ENCODE data around the gene RUFY1. TPM values are rescaled to one million over a fixed set of nuclear protein-coding genes. Genes with fewer than 3 reads are reported as not detected.
A peak's percentile ranks its signal among the peaks of the same experiment; 100 is the strongest.

RUFY1 gene
- polyA plus RNA-seq, 1 donor from 2014 or later, result 31.3 TPM

GRCh38 chr5:179610903-179611265, 60.5 kb downstream of the RUFY1 start:
- Histone ChIP-seq H3K4me3 (ENCODE audit: low read length) (no peak overlapping the region), H3K27ac (ENCODE audit: low read length) (no peak overlapping the region), H3K79me2 (replicated peaks; ENCODE audit: insufficient read depth, low read length) (no peaks in the 10 kb centered on the region), H3K9ac (ENCODE audit: low read length) (no peak overlapping the region), H4K20me1 (ENCODE audit: insufficient read depth) (peaks cover 20% of the 10 kb centered on the region), H2AFZ (ENCODE audit: low read depth, low read length) (no peak overlapping the region), H3K9me3 (ENCODE audit: low read length) (no peaks in the 10 kb centered on the region), H3K4me2 (ENCODE audit: low read length) (no peak overlapping the region), H3K27me3 (ENCODE audit: insufficient read depth, low read depth, low read length) (no peaks in the 10 kb centered on the region), H3K9me2 (ENCODE audit: insufficient read depth, low read length) (no peaks in the 10 kb centered on the region), H3K36me3 (ENCODE audit: insufficient read depth, low read length) (peaks cover 17% of the 10 kb centered on the region), H3F3A (ENCODE audit: insufficient read depth, low read length, poor library complexity, severe bottlenecking) (no peaks in the 10 kb centered on the region)
- TF ChIP-seq POLR2AphosphoS5 (IDR thresholded peaks at IDR 0.05) (peak; percentile 28), EP300 (conservative IDR thresholded peaks at IDR 0.05; ENCODE audit: poor library complexity, severe bottlenecking) (no peak), MXI1 (conservative IDR thresholded peaks at IDR 0.05; ENCODE audit: poor library complexity, severe bottlenecking) (no peak), REST (IDR thresholded peaks at IDR 0.05; ENCODE audit: borderline replicate concordance) (no peak)

DNA sequence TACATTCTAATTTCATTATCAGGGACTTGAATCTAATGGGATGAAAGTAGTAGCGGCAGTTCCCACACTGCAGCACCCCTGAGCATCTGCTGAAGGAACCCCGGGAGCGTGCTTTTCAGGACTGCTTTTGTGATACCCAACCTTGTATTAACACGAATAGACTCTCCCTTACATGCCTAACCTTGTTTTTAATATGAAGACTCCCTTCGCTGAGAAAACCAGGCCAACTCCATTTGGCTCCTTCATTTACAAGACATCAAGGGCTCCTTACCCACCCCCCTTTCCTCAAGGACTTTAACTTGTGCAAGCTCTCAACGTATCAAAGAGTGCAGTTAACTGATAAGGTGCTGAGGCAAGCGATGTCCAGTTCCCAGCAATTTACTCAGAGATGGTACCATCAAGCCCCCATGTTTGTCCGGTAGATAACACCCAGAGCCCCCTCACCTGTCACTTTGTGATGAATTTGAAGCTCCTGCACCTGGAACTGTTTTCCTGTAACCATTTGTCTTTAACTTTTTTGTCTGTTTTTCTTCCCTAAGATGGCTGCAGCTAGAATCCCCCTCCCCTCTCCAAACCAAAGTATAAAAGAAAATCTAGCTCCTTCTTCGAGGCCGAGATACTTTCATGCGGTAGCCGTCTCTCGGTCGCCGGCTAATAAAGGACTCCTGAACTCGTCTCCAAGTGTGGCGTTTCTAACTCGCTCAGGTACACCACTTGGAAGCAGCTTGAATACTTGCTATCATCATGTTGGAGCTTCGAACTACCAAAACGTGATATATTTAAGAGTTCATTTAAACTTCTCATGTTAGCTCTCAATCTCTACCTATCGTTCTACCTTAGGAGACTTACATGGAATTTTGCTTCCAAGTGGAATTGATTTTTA, 62.5 kb downstream of the RUFY1 start:
- H3K9ac ChIP-seq (ENCODE audit: low read length), result no peak overlapping the region
- H3K4me3 ChIP-seq (ENCODE audit: low read length), result no peak overlapping the region
- no peaks in the 10 kb centered on the region for H3K27me3 ChIP-seq (ENCODE audit: insufficient read depth, low read depth, low read length)
- H3K9me3 ChIP-seq (ENCODE audit: low read length), result no peaks in the 10 kb centered on the region
- no peak overlapping the region for H2AFZ ChIP-seq (ENCODE audit: low read depth, low read length)
- H4K20me1 ChIP-seq (ENCODE audit: insufficient read depth), result peaks cover 33% of the 10 kb centered on the region
- H3K4me2 ChIP-seq (ENCODE audit: low read length), result no peak overlapping the region
- peaks cover 14% of the 10 kb centered on the region for H3K79me2 ChIP-seq (replicated peaks; ENCODE audit: insufficient read depth, low read length)
- H3F3A ChIP-seq (ENCODE audit: insufficient read depth, low read length, poor library complexity, severe bottlenecking), result no peaks in the 10 kb centered on the region
- H3K36me3 ChIP-seq (ENCODE audit: insufficient read depth, low read length), result peaks cover 32% of the 10 kb centered on the region
- TF ChIP-seq POLR2AphosphoS5 (IDR thresholded peaks at IDR 0.05) (no peak), MXI1 (conservative IDR thresholded peaks at IDR 0.05; ENCODE audit: poor library complexity, severe bottlenecking) (no peak), TAF1 (IDR thresholded peaks at IDR 0.05; ENCODE audit: low read depth) (no peak), RAD21 (conservative IDR thresholded peaks at IDR 0.05) (no peak), SMC3 (conservative IDR thresholded peaks at IDR 0.05; ENCODE audit: poor library complexity) (no peak), EZH2 (IDR thresholded peaks at IDR 0.05; ENCODE audit: borderline replicate concordance, insufficient read depth, low read length, poor library complexity, severe bottlenecking) (no peak), EP300 (conservative IDR thresholded peaks at IDR 0.05; ENCODE audit: poor library complexity, severe bottlenecking) (no peak), REST (IDR thresholded peaks at IDR 0.05; ENCODE audit: borderline replicate concordance) (no peak), CTCF (IDR thresholded peaks at IDR 0.05; ENCODE audit: poor library complexity, severe bottlenecking) (no peak)
- H3K27ac ChIP-seq (ENCODE audit: low read length), result no peak overlapping the region
- no peaks in the 10 kb centered on the region for H3K9me2 ChIP-seq (ENCODE audit: insufficient read depth, low read length)

All from neural cell (in vitro differentiated cells).